ENCODE measurements around the gene EPO.

- TF ChIP-seq, protein P1, sequence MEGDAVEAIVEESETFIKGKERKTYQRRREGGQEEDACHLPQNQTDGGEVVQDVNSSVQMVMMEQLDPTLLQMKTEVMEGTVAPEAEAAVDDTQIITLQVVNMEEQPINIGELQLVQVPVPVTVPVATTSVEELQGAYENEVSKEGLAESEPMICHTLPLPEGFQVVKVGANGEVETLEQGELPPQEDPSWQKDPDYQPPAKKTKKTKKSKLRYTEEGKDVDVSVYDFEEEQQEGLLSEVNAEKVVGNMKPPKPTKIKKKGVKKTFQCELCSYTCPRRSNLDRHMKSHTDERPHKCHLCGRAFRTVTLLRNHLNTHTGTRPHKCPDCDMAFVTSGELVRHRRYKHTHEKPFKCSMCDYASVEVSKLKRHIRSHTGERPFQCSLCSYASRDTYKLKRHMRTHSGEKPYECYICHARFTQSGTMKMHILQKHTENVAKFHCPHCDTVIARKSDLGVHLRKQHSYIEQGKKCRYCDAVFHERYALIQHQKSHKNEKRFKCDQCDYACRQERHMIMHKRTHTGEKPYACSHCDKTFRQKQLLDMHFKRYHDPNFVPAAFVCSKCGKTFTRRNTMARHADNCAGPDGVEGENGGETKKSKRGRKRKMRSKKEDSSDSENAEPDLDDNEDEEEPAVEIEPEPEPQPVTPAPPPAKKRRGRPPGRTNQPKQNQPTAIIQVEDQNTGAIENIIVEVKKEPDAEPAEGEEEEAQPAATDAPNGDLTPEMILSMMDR (IDR thresholded peaks at IDR 0.05), result no peak
- no peak for TF ChIP-seq POLR2A (IDR thresholded peaks at IDR 0.05)
Measured at GRCh38 chr7:100677308-100678267, 42.7 kb upstream of the EPO start.

Data from esophagus squamous epithelium (tissue), 4 donors.